NB4 (cell line): Measurements from ENCODE around the gene EPS8.

Experiments used
- CTCF ChIP-seq: IDR thresholded peaks from one replicate; pipeline ENCODE4 v1.5.1; 2012; ENCODE audit warnings: low read depth, low read length
- MAX ChIP-seq: IDR thresholded peaks from 2 replicates; pipeline ENCODE4 v1.6.1; 2011; ENCODE audit warnings: low read depth, low read length
- MYC ChIP-seq: IDR thresholded peaks from 2 replicates; pipeline ENCODE4 v1.6.1; 2011; ENCODE audit warnings: low read depth, low read length
- POLR2A ChIP-seq: IDR thresholded peaks from 2 replicates; pipeline ENCODE4 v1.6.1; 2011; ENCODE audit warnings: mild to moderate bottlenecking; ENCODE audit not compliant: insufficient read length; ENCODE audit errors: extremely low read depth

GRCh38 chr12:15648558-15648957, 140.6 kb downstream of the EPS8 start:
- TF ChIP-seq CTCF (no peak), POLR2A (no peak), MAX (no peak), MYC (no peak)
